ENCODE measurements around the gene NDUFS1. TPM values are rescaled to one million over a fixed set of nuclear protein-coding genes. Genes with fewer than 3 reads are reported as not detected.
A peak's percentile ranks its signal among the peaks of the same experiment; 100 is the strongest.

NDUFS1 gene
- total RNA-seq, 1 experiment from 2014 or later: 110 TPM

DNA sequence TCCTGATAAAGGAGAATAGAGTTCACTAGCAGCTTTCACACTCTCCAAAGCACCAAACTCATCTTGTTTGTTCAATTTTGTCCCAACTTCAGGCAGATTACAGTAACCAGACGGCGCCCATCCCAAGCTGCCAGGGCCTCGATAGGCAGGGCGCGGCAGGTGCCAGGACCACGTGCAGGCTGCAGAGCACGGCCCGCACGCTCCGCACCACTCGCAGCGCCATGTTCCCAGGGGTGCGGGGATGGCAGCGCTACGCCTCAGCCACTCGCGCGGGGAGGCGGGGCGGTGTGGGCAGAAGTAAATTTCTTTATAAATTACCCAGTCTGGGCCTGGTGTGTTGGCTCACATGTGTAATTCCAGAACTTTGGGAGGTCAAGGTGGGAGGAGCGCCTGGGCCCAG, 43.0 kb downstream of the NDUFS1 start:
- no peaks in the 10 kb centered on the region for H4K20me1 ChIP-seq (ENCODE audit: low read length)
- TF ChIP-seq, protein P1, sequence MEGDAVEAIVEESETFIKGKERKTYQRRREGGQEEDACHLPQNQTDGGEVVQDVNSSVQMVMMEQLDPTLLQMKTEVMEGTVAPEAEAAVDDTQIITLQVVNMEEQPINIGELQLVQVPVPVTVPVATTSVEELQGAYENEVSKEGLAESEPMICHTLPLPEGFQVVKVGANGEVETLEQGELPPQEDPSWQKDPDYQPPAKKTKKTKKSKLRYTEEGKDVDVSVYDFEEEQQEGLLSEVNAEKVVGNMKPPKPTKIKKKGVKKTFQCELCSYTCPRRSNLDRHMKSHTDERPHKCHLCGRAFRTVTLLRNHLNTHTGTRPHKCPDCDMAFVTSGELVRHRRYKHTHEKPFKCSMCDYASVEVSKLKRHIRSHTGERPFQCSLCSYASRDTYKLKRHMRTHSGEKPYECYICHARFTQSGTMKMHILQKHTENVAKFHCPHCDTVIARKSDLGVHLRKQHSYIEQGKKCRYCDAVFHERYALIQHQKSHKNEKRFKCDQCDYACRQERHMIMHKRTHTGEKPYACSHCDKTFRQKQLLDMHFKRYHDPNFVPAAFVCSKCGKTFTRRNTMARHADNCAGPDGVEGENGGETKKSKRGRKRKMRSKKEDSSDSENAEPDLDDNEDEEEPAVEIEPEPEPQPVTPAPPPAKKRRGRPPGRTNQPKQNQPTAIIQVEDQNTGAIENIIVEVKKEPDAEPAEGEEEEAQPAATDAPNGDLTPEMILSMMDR (conservative IDR thresholded peaks at IDR 0.05; ENCODE audit: low read depth, low read length): no peak
- TF ChIP-seq EZH2phosphoT487 (IDR thresholded peaks at IDR 0.05; ENCODE audit: borderline replicate concordance, low read length) (no peak), EZH2 (IDR thresholded peaks at IDR 0.05; ENCODE audit: low read length, unreplicated experiment) (no peak)
- no peak overlapping the region for H3K4me3 ChIP-seq (ENCODE audit: low read length)
- H3K9me3 ChIP-seq (ENCODE audit: low read length): no peaks in the 10 kb centered on the region
- ATAC-seq (no peak), DNase-seq (no peak)
- intact Hi-C loops (cut with micrococcal nuclease): no loop called here
- H3K4me1 ChIP-seq (ENCODE audit: insufficient read depth, low read length): peaks cover 11% of the 10 kb centered on the region
- ChIA-PET CTCF (no interaction called here), POLR2A (ENCODE audit: unreplicated experiment) (no interaction called here)
- no peaks in the 10 kb centered on the region for H3K9me2 ChIP-seq (replicated peaks; ENCODE audit: low read length)
- H3K4me2 ChIP-seq (ENCODE audit: low read length): no peak overlapping the region
- H2AFZ ChIP-seq (ENCODE audit: low read length): no peak overlapping the region
- no TSS peak for BruUV-seq (replicated peaks)
- H3K79me2 ChIP-seq (ENCODE audit: low read length): no peaks in the 10 kb centered on the region
- H3K27ac ChIP-seq (ENCODE audit: low read length): no peak overlapping the region
- no peak overlapping the region for H3K9ac ChIP-seq (ENCODE audit: low read length)
- no peaks in the 10 kb centered on the region for H3F3A ChIP-seq (ENCODE audit: low read length, unreplicated experiment)
- H3K36me3 ChIP-seq (ENCODE audit: low read depth, low read length): peaks cover 18% of the 10 kb centered on the region; the same call in 1 of the 2 replicates
- no peaks in the 10 kb centered on the region for H3K27me3 ChIP-seq (ENCODE audit: low read length)

DNA sequence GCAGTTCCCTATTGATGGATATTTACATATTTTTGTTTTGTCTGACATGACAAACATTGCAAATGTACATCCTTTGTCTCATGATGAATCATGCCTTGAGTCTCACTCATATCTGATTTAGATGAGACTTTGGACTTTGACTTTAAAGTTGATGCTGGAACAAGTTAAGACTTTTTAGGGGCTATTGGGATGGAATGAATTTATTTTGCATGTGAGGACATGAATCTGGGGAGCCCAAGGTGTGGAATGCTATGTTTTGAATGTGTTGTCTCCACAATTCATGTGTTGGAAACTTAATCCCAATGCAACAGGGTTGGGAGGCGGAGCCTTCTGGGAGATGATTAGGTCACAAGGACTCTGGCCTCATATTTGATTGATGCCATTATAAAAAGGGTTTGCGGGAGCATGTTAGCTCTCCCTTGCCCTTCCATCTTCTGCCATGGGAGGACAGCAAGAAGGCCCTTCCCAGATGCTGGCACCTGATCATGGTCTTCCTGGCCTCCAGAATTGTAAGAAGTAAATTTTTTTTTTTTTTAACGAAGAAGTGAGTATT, 44.1 kb downstream of the NDUFS1 start:
- POLR2A ChIA-PET (ENCODE audit: unreplicated experiment): no interaction called here

More for the DNA sequence above, 44.1 kb downstream of the NDUFS1 start:
- CTCF ChIA-PET: no interaction called here
- DNase-seq: peak; percentile 32
- no TSS peak for BruUV-seq (replicated peaks)
- Histone ChIP-seq H3K4me2 (ENCODE audit: low read length) (no peak overlapping the region), H3K9me2 (replicated peaks; ENCODE audit: low read length) (no peaks in the 10 kb centered on the region), H3K4me3 (ENCODE audit: low read length) (no peak overlapping the region), H3K9ac (ENCODE audit: low read length) (no peak overlapping the region), H3F3A (ENCODE audit: low read length, unreplicated experiment) (no peaks in the 10 kb centered on the region), H3K36me3 (ENCODE audit: low read depth, low read length) (peaks cover 8% of the 10 kb centered on the region; the same call in 1 of the 2 replicates), H3K4me1 (ENCODE audit: insufficient read depth, low read length) (peaks cover 11% of the 10 kb centered on the region), H3K79me2 (ENCODE audit: low read length) (no peaks in the 10 kb centered on the region), H3K9me3 (ENCODE audit: low read length) (no peaks in the 10 kb centered on the region), H4K20me1 (ENCODE audit: low read length) (no peaks in the 10 kb centered on the region), H3K27me3 (ENCODE audit: low read length) (no peaks in the 10 kb centered on the region), H2AFZ (ENCODE audit: low read length) (no peak overlapping the region), H3K27ac (ENCODE audit: low read length) (no peak overlapping the region)
- TF ChIP-seq EZH2 (IDR thresholded peaks at IDR 0.05; ENCODE audit: low read length, unreplicated experiment) (no peak), EZH2phosphoT487 (IDR thresholded peaks at IDR 0.05; ENCODE audit: borderline replicate concordance, low read length) (no peak)
- TF ChIP-seq, protein P1 (conservative IDR thresholded peaks at IDR 0.05; ENCODE audit: low read depth, low read length): no peak
- ATAC-seq: no peak
- intact Hi-C loops (cut with micrococcal nuclease): no loop called here
